ENCODE results near the gene ITFG2.
"Not testable (repeated sequence)": the region's sequence is repeated elsewhere in the genome, so short reads cannot be mapped to it uniquely, and the experiment has no call there.

ITFG2 gene

DNA sequence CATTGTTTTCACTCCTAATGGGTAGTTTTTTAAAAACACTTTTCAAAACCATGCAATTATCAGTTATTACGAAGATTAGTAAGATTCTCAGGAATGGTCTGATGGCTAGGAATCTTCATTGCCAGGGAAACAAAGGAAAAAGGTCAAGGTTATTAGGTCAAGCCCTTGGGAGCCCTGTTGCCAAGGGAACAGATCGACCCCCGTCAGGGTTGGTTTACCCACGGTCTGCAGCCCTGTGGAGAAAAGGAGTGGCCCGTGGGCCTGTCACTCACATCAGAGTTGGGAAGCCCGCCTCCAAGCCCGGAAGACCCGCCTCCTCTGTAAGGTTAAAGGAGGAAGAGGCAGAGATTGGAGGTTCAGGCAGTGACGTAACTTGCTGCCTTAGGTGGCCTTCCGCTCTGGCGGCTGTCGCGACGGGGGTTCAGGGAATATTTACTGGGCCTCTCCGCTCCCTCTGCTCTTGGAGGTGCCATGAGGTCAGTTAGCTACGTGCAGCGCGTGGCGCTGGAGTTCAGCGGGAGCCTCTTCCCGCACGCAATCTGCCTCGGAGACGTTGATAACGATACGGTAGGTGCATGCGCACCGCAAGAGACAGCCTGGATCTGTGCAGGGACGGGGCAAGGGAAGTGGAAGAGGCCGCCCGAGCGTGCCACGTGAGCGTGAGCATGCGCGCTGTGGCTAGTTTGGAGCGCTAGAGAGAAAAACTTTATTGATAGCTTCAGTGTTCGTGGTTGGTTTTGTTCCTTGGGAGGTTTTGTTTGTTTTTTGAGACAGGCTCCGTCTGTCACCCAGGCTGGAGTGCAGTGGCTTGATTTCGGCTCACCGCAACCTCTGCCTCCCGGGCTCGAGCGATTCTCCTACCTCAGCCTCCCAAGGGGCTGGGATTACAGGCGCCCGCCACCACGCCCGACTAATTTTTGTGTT is at the start of gene ITFG2:
Gene ITFG2, plus strand, starts transcription at position 379 of the 924 bp plus-strand sequence. Its CDS starts 93 bp downstream, at position 472.
- DNase-seq (ENCODE audit: low read depth in 3 of 3), result peak; percentile 88 to 96 (median 96)

DNA sequence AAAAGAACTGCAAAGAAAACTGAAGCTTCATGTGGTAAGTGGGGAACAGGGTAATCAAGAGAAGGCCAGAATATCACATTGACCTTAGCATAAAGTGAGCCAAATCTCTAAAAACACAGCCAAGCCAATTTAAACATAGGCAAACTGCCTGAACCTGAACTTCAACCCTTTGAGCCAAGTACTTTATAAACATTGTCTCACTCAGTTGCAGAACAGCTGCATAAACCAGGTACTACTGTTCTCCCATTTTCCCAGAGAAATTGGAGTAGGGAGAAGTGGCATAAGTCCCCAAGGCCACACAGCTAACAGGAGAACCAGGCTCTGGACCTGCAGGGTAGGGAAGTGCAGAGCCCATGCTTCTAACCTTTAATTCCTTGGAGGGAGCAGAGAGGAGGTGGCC is 48.1 kb upstream of the ITFG2 start:
- DNase-seq (ENCODE audit: low read depth in 3 of 3), result no peak

DNA sequence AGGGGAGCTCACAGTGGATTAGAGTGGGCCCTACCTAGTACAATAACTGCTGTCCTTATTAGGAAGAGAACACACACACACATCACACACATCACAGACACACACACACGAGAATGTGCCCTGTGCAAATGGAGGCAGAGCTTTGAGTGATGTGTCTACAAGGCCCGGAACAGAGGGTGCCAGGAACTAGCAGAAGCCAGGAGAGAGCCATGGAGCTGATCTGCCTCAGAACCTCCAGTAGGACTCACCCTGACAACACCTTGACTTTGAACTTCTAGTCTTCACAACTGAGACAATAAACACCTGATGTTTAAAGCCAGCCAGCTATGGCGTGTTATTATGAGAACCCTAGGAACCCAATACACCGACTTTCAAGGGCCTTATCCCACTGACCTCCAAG is 47.4 kb upstream of the ITFG2 start:
- DNase-seq (ENCODE audit: low read depth in 3 of 3), result no peak

DNA sequence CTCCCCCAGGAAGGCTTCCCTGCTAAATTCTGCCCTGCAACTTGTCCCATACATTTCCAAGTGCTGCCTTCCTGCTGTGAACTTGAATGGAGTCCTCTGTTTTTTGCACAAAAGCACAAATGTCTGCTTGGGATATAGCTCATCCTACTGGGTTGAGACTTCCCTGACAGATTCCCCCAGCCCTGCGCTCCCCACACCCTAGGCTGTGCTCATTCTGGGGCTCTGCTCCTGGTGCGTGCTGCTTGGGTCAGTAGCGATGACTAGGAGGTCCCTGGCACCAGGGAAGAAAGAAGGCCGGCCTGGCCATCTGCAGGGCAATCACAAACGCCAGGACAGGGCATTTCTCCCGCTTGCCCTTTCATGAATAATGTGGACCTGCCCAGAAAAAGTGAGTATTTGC is 46.9 kb upstream of the ITFG2 start:
- DNase-seq (ENCODE audit: low read depth in 3 of 3), result no peak

DNA sequence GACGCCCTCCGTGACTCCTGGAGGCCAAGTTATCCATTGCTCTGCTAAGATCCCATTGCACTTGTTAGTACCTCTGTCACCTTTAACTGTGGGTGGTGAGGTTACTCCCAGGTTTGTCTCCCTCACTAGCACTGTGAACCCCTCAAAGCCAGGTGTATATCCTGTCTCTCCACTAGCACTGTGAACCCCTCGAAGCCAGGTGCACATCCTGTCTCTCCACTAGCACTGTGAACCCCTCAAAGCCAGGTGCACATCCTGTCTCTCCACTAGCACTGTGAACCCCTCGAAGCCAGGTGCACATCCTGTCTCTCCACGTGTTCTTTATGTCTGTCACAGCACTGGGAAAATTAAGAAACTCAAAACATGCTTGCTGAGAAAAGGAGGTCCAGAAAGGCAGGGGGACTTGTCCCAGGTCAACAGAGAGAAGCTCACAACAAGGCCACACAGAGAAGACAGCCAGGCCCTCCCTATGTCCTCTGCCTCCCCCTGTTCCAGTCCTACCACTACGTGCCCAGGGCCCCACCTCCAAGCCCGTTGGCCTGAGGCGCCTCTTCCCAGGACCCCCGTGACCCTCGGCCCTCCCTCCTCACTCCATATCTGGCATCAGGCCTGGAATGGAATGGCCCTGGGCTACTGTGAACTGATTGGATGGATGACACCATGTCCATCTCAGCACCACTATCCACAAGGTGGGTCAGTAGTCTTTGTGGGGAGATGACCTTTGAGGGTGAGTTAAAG is 44.1 kb upstream of the ITFG2 start:
- DNase-seq (ENCODE audit: low read depth in 3 of 3), result no peak

DNA sequence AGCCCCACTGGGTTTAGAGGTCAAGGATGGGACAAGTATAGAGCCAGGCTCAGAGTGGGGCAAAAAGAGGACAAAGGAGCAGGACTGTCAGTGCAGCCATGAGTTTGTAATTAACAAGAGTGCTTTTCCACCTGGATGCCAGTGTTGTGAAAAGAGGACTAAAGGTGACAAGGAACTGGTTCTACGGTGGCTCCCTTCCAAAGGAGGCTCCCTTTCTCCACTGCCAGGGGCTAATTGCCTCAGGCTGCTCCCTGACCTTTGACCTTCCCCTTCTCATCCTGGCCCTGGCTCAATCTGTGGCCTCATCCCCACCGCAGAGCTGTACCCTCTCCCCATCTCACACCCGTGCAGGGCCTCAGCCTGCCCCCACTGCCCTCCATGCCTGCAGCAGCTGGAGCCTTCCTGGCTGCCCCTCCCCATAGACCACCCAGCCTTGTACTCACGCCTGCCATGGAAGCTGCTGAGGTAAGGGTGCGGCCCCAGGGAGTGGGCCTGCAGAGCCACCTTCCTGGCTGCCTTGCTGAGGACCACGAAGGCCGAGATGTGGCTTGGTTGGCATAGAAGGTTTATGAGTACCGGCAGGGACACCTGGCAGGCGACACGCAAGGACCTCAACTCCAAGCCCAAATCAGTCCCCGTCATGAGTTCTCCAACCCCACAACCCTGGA is 42.5 kb upstream of the ITFG2 start:
- DNase-seq (ENCODE audit: low read depth in 3 of 3), result no peak

DNA sequence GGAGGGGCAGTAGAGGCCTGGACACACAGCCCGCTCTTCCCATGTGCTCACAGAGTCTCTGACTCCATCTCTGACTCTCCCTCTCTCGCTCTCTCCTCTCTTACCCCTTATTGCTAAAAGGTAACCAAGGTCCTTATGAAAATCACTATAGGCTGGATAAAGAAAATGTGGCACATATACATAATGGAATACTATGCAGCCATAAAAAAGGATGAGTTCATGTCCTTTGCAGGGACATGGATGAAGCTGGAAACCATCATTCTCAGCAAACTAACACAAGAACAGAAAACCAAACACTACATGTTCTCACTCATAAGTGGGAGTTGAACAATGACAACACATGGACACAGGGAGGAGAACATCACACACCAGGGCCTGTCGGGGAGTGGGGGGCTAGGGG is 41.9 kb upstream of the ITFG2 start:
- DNase-seq (ENCODE audit: low read depth in 3 of 3), result not testable (repeated sequence)

DNA sequence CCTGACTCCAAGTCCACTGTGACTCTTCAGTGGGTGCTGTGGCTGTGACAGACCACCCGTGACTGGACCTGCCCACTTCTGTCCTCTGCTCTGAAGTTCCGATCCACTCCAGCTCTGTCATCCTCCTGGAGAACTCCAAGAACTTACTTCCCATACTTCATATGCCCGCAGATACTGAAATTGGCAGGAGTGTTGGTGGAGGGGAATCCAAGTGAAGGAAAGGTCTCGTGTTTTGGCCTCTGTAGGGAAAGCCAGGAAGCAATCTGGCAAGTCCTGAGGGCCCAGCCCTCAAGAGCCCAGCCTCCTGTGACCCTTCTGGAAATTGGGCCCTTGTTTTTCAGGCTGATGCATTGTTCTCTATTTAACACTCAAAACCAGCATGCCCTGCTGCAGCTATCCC is 40.1 kb upstream of the ITFG2 start:
- DNase-seq (ENCODE audit: low read depth in 3 of 3), result no peak

DNA sequence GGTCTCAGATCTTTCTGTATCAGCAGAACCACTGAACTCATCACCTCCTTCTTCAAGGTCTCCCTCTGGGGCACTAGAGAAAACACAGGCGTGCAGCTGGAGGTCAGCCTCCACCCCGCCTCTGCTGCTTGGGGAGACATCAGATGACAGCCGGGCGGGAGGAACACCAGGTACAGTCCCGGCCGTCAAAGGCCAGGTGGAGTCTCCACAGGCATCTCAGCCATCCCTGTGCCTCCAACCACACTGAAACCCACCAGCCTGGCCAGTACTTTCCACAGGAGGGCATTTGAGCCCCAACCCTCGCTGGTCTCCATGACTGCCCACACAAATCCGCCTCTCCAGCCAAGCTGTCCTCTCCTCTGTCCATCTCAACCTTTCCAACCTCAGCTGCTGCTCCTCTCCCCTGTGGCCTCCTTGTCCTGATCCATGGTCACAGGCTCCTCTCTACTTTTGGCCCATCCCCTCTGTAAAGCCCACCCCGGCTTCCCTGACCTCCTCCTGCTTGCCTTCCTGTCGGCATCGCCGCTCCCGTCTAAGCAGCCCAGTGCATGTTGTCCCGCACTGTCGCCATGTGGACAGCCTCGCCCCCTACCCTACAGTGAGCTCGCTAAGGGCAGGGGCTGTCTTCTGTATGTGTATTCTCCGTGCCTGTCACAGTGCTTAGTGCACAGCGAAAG is 39.1 kb upstream of the ITFG2 start:
- DNase-seq (ENCODE audit: low read depth in 3 of 3), result no peak

DNA sequence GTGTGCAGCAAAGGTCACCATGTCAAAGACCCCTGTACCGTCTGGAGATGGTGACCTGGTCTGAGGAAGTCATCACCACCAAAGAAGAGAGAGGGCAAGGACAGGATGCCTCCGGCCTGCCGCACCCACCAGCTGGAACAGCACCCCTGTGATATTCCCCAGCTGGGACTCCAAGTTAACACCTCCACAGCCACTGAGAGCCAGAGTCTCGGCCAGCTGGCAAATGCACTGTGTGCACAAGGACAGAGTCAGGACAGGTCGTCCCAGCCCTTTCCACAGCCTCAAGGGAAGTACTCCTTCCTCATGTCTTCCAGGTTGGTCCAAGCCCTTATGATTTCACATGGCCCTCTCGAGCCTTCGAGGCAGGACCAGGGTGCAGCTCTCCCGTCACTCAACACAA is 37.0 kb upstream of the ITFG2 start:
- DNase-seq (ENCODE audit: low read depth in 3 of 3), result no peak

DNA sequence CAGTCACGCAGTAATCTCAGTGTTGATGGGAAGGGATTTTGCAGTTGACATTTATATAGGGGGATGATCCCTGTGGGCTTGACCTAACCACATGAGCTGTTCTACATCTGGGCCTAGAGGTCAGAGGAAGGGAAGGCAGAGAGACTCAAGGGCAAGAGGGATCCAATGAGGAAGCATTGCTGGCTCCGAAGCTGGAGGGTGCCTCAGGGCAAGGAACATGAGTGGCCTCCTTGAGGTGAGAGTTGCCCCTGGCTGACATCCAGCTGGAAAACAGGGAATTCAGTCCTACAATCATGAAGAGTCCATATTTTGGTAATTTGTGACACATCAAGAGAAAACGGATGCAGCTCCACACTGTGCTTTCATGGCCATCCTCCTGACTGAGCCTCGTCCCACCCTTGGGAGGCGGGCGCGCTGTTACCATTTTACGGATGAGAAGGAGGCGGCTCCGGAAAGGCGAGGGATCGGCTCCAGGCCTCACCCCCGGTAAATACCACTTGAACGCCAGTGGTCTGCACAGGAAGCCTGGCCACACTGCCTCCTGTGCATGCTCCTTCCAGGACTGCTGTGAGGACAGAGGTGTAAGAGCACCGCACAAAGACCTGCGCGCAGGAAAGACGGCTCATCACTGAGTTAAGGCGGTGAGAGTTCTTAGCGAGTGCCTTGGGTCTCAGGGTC is 36.2 kb upstream of the ITFG2 start:
- no peak for DNase-seq (ENCODE audit: low read depth in 3 of 3)

DNA sequence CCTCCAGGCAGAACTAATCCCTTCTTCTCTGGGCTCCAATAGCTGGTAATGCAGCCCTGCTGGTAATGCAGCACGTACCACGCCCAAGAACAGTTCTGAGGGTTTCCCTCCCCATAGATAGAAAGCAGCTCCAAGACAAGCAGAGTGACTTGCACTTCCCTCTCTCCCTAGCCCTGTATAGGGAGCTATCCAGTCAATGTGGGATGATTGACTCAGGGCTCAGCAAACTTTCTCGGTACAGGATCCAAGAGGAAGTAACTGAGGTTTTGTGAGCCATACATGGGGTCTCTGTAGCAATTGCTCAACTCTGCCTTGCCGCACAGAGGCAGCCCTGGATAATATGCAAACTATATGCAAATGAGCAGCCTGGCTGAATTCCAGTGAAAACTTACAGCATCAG is 33.2 kb upstream of the ITFG2 start:
- DNase-seq (ENCODE audit: low read depth in 3 of 3), result no peak

DNA sequence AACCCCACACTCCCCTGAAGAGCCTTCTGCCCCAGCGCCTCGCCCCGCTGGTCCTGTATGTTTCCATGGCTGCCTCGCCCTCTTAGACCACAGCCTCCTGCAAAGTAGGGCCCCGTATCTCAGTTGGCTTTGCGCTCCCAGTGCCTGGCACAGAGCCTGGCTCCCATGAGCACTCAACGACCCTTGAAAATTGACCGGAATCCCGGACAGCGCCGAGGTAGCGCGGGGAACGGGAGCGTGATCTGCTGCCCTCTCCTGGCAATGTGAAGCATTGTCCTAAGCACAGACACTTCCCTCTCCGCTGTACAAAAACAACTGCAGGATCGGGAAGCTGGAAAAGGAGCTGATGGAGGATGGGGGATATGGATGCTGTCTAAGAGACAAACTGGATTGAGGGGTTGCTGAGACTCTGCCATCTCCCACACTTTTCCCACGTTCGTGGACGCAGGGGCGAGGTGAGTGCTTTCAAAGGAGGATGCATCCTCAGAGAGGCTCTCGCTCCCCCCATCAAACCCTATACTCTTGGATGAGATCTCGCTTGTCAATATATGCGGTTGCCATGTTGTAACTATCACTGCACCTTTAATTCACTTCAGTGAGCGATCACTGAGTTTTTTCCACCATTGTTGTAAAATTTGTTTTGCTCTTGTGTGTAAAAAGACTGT is 28.4 kb upstream of the ITFG2 start:
- DNase-seq (ENCODE audit: low read depth in 3 of 3), result peak in 1 of 3 experiments; percentile 31

DNA sequence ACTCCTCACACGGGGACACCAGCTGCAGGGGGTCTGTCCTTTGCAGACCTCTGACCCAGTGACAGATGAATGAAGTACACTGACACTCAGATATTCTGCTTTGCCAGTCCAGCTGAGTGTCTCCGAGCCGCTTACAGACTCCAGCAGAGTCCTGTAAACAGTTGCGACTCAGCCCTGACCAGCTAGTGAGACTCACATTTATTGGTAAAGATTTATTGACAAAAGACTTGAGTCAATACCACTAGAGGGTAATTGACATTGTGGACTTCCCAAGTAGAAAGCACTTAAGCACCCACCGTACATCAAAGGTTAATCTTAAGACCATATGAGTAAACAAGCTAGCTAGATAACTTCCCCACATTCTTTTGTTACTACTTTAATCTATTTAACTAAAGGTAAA is 27.5 kb upstream of the ITFG2 start:
- DNase-seq (ENCODE audit: low read depth in 3 of 3), result no peak

DNA sequence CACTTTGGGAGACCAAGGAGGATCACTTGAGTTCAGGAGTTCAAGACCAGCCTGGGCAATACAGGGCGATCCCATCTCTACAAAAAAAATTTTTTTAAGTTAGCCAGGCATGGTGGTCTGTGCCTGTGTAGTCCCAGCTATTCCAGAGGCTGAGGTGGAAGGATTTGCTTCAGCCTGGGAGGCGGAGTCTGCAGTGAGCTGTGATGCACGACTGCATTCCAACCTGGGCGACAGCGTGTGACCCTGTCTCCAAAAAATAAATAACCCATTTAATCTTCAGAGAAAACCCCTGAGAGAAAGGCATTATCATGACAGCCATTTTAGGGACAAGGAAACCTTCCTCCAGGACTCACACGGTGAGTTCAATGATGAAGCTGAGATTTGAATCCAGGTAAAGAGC is 21.4 kb upstream of the ITFG2 start:
- no peak for DNase-seq (ENCODE audit: low read depth in 3 of 3)

DNA sequence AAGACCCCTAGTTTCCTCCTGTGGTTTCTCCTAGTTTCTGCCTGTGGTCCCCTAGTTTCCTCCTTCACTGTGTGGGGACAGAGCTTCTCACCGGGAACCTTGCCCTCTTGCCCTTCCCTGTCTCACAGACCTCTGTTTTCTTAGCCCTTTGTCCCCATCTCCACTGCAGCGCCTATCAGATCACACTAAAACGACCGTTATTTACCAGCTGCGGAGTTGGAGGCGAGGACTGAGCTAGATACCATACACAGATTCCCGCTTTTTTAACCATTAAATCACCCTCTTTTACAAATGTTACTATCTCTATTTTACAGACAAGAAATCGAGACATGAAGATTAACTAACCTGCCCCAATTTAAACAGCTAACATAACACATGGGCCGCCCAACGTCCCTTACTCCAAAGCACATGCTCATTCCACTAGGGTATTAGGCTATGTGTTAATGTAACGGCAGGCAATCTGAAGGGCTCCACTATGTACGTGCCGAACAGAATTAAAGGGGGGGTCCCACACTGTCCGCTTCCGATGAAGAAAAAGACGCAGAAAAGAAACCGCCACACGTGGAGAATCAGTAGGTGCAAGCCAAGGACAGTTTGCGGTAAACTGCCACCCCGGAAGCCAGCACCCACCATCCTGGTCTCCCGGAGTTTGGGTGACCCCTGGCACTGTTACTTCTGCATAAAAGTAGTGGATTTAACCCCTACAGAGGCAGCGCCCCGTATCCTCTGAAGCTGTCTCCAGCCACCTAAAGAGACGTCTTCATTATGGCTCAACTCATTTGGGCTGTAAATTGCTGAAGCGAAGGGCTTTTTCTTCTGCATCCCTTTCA is 19.6 kb upstream of the ITFG2 start:
- no peak for DNase-seq (ENCODE audit: low read depth in 3 of 3)

DNA sequence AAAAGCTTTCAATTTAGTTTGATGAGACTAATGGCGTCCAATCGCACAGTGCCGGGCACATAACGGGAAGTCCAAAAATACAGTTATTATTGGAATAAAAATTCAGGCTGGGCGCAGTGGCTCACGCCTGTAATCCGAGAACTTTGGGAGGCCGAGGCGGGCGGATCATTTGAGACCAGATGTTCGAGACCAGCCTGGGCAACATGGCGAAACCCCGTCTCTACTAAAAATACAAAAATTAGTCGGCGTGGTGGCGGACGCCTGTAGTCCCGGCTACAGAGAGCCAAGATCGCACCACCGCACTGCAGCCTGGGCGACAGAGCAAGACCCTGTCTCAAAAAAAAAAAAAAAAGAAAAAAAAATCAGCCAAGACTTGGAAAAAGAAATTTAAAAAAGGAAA is 18.9 kb upstream of the ITFG2 start:
- no peak for DNase-seq (ENCODE audit: low read depth in 3 of 3)

DNA sequence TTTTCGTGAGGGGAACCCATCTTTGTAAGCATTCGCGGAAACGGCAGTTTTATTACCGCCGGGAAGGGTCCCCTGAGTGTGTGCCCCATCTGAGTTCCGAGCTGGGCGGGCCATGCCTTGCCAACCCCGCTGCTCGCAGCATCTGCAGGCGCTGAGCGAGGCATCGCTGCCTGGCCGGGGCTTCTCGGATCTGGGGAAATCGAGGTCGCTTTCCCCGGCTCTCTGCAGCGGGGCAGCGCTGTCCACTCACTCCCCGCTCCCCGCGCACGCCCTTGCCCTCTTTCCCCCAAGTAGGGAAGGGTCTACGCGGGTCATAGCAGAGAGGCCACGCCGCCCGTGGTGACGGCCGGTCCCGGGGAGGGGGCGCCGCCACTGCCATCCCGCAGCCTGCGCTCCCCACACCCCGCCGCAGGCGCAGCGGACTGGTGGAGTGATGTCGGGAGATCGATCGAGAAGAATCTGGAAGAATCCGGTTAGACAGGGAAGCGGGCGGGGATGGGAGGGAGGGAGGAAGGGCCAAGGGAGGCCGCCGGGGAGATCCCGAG is 18.2 kb upstream of the ITFG2 start:
- peak in 2 of 3 experiments; percentile 19 to 23 for DNase-seq (ENCODE audit: low read depth in 3 of 3)

DNA sequence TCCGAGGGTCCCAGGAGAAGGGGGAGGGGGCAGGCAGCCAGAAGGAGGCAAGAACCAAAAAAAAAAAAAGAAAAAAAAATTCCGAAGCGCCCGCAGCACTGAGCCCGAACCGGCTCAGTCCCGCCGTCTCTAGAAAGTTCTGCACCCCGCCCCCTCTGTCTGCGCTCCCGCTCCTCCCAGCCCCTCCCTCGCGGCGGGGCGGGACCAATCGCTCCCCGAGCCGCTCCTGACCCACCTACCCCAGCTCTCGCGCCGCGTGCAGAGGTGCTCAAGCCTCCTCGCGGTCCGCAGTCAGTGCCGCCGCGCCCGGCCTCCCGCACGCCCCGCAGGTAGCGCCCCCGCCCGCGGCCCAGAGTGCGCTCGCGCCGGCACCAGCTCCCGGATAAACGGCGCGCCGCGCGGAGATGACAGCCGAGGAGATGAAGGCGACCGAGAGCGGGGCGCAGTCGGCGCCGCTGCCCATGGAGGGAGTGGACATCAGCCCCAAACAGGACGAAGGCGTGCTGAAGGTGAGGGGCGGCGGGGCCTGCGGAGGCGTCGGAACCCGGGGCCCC is 17.7 kb upstream of the ITFG2 start, which contains the start of gene FKBP4:
Gene FKBP4, plus strand, starts transcription at position 235 of the 554 bp plus-strand sequence. Its CDS starts 170 bp downstream, at position 405.
- peak; percentile 79 to 88 (median 82) for DNase-seq (ENCODE audit: low read depth in 3 of 3)

Data from stimulated activated CD4-positive, alpha-beta T cell treated with anti-CD3 and anti-CD28 coated beads, TNF-alpha, amount 100 ng/mL, for 24 hours (primary cell).